Pons (tissue), 1 donor: Measurements from ENCODE around the gene BIRC5.

Experiments used
- DNase-seq: peaks from one replicate; pipeline ENCODE4 v3.0.0-alpha.2; 2016; ENCODE audit warnings: low spot score

The BIRC5 gene

GRCh38 chr17:78225088-78225865, 11.2 kb downstream of the BIRC5 start:
- peak; percentile 63 for DNase-seq

DNA sequence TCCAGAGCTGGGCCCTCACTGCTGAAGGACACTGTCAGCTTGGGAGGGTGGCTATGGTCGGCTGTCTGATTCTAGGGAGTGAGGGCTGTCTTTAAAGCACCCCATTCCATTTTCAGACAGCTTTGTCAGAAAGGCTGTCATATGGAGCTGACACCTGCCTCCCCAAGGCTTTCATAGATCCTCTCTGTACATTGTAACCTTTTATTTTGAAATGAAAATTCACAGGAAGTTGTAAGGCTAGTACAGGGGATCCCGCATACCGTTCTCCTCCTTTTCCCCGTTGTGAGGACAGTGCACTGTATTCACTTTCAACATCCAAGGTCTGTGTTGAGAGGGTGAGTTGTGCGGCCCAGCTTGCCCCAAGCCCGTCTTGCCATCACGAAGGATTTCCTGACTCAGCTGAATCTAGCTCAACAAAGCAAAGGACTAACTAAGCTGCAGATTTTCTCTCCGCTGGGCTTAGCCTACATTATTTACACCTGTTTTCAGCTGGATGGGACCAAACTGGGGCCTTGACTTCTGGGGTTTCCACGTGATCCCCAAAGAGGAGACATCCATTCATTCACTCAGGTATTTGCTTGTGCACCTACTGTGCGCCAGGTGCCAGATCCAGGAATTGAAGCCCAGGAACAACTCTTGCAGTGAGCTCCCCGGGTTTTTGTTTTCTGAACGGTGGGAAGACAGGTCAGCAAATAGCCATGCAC, 12.2 kb downstream of the BIRC5 start:
- peak; percentile 8 for DNase-seq

- peak; percentile 14 for DNase-seq
Measured at GRCh38 chr17:78226759-78227454, 12.9 kb downstream of the BIRC5 start.

GRCh38 chr17:78227455-78227916, 13.4 kb downstream of the BIRC5 start:
- DNase-seq, result peak; percentile 56

DNA sequence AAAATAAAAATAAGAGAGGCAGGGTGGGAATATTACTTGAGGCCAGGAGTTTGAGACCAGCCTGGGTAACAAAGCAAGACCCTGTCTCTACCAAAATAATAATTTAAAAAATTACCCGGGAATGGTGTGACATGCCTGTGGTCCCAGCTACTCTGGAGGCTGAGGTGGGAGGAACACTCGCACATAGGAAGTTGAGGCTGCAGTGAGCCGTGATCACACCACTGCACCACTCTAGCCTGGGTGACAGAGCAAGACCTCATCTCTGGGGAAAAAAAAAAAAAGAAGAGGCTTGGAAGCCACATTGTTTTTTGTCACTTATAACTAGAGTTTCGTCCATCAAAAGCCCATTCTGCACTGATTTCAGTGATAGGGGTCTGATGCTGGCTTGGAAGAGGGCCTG, 14.1 kb downstream of the BIRC5 start:
- DNase-seq, result no peak

DNA sequence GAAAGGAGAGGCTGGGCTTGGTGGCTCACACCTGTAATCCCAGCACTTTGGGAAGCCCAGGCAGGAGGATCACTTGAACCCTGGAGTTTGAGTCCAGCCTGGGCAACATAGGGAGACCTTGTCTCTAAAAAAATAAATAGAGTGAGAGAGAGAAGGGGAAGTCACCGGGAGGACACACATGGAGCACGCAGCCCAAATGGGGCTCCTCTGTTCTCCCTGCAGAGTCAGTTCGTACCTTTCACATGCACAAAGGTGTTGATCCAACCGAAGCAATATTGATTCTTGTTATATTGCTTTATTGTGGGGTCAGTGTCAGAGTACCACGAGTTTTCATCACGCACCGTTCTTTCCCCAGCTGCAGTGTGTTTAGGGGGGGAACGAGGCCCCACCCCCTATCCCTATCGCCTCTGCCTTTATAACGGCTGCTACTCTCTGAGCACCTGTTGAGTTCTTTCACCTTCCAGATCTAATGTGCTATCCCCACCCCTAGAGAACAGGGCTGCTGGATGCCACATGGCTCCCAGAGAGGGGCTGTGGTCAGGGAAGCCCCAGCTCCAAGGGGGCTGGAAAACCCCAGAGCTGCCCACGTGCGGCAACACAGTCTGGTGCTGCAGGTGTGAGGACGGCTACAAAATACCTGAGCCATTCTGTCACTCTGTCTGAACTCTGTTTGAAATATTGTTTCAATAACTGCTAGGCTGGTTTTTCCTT, 16.4 kb downstream of the BIRC5 start:
- no peak for DNase-seq

- no peak for DNase-seq
Measured at GRCh38 chr17:78230996-78231935, 17.2 kb downstream of the BIRC5 start, which contains the start of gene TMEM235. Gene TMEM235, plus strand, starts transcription at chr17:78231631. Its CDS starts 393 bp downstream, at chr17:78232024.

GRCh38 chr17:78231991-78232858, 18.2 kb downstream of the BIRC5 start:
- DNase-seq, result no peak

DNA sequence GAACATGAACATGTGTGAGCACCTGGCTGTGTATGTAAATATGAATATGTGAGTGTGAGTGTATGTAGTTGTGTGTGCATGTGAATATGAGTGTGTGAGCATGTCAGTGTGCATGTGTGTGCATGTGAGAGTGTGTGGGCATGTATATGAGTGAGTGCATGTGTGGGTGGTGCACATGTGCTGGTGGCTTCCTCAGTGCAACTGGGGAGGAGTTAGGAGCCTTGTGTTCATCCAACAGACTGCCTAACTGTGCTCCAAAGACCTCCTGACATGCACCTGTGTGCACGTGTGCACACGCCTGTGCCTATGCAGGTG, 18.8 kb downstream of the BIRC5 start:
- DNase-seq, result no peak

GRCh38 chr17:78233678-78234077, 19.6 kb downstream of the BIRC5 start:
- DNase-seq, result peak; percentile 2

- no peak for DNase-seq
Measured at GRCh38 chr17:78234261-78234865, 20.3 kb downstream of the BIRC5 start.

DNA sequence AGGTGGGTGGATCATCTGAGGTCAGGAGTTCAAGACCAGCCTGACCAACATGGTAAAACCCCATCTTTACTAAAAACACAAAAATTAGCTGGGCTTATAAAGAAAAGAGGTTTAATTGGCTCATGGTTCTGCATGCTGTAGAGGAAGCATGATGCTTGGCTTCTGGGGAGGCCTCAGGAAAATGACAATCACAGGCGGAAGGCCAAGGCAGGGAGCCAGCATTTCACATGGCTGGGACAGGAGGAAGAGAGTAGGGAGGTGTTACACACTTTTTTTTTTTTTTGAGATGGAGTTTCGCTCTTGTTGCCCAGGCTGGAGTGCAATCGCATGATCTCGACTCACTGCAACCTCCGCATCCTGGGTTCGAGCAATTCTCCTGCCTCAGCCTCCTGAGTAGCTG, 21.0 kb downstream of the BIRC5 start:
- peak; percentile 90 for DNase-seq

- no peak for DNase-seq
Measured at GRCh38 chr17:78235885-78236284, 21.8 kb downstream of the BIRC5 start.

- no peak for DNase-seq
Measured at GRCh38 chr17:78236362-78237127, 22.5 kb downstream of the BIRC5 start.

DNA sequence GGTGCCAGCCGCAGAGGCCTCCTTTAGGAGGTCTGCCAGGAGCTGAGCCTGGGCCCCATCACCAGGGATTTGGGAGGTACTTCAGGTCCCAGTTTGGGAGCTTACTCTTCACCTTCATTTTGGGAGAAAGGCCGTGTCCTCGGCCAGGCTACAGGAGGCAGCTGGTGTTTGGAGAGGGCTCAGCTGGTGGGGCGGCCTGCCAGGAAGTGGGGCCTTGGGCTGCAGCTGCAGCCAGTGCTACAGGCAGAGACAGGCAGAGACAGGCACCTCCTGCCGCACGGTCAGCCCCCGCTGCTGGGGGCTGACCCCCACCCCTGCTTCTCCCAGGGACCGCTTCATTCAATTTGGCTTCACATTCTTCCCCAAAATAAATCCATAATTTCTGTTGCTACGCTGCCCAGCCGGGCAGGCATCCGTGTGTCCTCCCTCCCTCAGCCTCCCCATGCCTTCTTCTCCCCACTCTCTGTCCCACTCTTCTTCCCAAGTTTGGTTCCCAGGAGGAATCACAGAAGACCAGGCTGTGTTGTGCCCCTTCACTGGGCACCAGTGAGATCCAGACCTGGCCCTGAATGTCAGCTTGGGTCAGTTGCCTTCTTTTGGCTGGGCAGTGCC, 23.5 kb downstream of the BIRC5 start:
- DNase-seq, result peak; percentile 93

DNA sequence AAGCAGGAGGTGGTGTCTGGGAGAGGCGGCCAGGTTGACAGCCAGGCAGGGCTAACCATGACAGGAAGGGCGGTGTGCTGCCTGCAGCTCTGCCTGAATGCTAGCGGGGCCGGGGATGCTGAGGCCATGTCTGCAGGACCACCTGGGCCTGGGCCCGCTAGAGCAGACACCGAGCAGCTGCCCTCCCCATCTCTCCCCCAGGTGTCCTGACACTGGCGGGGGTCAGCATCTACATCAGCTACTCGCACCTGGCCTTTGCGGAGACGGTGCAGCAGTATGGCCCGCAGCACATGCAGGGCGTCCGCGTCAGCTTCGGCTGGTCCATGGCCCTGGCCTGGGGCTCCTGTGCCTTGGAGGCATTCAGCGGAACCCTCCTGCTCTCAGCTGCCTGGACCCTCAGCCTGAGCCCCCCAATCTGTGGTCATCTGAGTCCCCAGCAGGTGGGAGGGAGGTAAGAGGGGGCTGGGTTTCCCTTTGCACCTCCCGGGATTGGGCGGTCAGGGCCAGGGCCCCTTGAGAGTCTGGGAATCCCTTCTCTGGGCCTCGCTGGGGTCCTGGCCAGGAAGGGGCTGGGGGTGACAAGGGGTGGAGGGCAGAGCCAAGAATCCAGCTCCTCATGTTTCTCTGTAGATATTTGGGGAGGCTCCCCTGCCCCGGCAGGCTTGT, 24.9 kb downstream of the BIRC5 start:
- DNase-seq, result no peak

DNA sequence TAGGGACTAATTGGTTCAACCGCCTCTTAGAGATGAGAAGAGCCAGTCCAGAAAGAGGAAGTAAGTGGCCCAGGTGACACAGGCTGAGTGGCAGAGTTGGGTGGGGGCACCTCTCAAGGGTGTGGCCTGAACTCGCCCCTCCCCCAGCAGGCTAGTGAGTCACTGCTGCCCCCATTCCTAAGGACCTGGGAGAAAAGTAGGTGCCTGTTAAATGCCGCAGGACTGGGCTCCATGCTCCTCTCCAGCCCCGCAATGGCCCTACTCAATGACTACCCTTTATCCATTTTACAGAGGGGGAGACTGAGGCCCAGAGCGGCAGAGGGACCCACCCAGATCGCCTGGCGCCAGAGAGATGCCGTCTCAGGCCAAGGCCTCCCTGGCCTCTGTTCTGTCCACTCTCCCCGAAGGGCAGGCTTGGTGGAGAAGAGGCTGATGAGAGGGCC, 25.5 kb downstream of the BIRC5 start:
- DNase-seq, result no peak
